ENCODE data around the gene UBE2E2. TPM values are rescaled to one million over a fixed set of nuclear protein-coding genes. Genes with fewer than 3 reads are reported as not detected.

UBE2E2 gene
- total RNA-seq, 4 donors from 2014 or later, result 26.5 to 44.0 (median 37.0) TPM

DNA sequence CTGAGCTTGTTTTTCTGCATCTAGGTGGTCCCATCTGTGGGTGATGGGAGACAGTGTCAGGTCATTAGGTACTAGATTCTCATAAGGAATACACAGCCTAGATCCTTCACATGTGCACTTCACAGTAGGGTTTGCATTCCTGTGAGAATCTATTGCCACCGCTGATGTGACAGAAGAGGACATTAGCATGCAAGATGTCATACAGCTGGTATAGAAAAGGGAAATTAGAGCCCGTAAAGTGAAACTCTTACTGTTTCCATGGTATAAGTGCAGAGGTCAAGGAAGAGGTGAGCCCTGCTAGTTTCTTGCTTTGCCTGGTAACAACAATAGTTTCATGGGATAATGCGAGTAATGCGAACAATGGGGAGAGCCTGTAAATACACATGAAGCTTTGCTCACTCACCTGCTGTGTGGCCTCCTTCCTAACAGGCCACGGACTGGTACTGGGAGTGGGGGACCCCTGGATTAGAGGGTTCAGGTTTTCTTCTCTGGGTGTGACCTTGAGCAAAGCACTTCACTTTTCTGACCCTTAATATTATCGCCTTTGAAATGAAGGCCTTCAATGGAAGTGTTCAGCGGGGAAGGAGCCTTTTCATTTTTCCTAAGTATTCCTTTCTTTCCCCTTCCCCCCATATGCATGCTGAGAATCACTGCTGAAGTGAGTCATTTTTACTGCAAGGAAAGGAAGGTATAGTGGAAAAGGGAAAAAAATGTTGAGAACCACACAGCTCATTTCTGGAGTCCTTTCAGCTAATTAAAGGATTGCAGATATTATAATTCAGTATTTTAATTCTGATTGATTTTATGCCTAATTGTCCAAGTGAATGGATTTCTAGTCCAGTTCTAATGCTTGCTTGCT, 286.4 kb downstream of the UBE2E2 start:
- intact Hi-C loops (cut with DNase I), result no loop called here

DNA sequence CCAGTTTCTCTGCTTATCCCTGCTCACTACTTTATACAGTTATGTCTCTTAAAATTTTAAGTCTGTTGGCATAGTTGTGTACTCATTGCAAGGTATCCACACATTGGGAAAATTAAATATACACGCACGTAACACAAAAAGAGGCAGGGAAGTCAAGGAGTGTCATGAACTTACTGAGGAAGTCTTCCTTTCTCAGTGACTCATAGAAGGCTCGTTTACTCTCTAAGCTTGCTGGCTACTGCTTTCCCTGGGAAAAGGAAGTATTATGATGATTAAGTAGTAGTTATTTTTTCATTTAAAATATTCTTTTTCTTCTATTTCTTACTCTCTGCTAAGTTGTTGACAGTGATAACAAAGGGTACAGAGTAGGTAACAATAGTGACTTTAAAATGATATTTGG, 287.3 kb downstream of the UBE2E2 start:
- TF ChIP-seq, protein P1, sequence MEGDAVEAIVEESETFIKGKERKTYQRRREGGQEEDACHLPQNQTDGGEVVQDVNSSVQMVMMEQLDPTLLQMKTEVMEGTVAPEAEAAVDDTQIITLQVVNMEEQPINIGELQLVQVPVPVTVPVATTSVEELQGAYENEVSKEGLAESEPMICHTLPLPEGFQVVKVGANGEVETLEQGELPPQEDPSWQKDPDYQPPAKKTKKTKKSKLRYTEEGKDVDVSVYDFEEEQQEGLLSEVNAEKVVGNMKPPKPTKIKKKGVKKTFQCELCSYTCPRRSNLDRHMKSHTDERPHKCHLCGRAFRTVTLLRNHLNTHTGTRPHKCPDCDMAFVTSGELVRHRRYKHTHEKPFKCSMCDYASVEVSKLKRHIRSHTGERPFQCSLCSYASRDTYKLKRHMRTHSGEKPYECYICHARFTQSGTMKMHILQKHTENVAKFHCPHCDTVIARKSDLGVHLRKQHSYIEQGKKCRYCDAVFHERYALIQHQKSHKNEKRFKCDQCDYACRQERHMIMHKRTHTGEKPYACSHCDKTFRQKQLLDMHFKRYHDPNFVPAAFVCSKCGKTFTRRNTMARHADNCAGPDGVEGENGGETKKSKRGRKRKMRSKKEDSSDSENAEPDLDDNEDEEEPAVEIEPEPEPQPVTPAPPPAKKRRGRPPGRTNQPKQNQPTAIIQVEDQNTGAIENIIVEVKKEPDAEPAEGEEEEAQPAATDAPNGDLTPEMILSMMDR (IDR thresholded peaks at IDR 0.05), result no peak
- TF ChIP-seq POLR2A (IDR thresholded peaks at IDR 0.05), result no peak
- Histone ChIP-seq H3K27ac (no peak overlapping the region), H3K4me3 (no peak overlapping the region), H3K27me3 (no peaks in the 10 kb centered on the region), H3K9me3 (peaks cover 0 to 4% (median 0%) of the 10 kb centered on the region in 3 donors), H3K4me1 (peaks cover 0 to 31% (median 4%) of the 10 kb centered on the region in 3 donors), H3K36me3 (no peaks in the 10 kb centered on the region)
- 17 to 39% methylated on average over 3 of the region's 3 CpGs for WGBS, 2 donors
- intact Hi-C loops (cut with DNase I), result no loop called here
- DNase-seq, result no peak

More for the DNA sequence above, 286.4 kb downstream of the UBE2E2 start:
- Histone ChIP-seq H3K36me3 (no peaks in the 10 kb centered on the region), H3K4me3 (no peak overlapping the region), H3K9me3 (peaks cover 0 to 4% (median 0%) of the 10 kb centered on the region in 3 donors), H3K27ac (no peak overlapping the region), H3K27me3 (no peaks in the 10 kb centered on the region), H3K4me1 (peaks cover 0 to 23% (median 4%) of the 10 kb centered on the region in 3 donors)
- no peak for DNase-seq
- WGBS, 2 donors, result 95% methylated on average over 7 of the region's 7 CpGs
- TF ChIP-seq POLR2A (IDR thresholded peaks at IDR 0.05), result no peak
- TF ChIP-seq, protein P1 (IDR thresholded peaks at IDR 0.05), result no peak

DNA sequence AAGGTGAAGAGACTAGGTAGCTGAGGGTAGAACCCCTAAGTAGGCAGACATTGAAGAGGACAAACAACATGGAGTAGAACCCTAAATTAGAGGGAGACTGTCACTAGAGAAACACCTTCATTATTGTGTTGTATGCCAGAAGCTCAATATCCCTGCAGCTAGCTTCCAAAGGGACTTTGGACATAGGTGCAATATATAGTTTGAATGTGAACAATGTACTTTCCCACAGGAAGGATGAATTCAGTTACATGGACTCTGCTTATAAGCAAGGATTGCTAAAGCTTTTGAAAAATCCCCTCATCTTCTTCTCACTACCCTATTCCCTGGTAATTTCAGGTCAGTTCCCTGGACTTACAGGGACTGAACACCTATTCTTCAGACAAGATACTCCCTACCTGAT, 288.9 kb downstream of the UBE2E2 start:
- no peak overlapping the region for H3K4me3 ChIP-seq
- H3K36me3 ChIP-seq, result no peaks in the 10 kb centered on the region
- no peaks in the 10 kb centered on the region for H3K27me3 ChIP-seq
- intact Hi-C loops (cut with DNase I), result no loop called here
- H3K9me3 ChIP-seq, result no peaks in the 10 kb centered on the region
- H3K4me1 ChIP-seq, result peaks cover 0 to 35% (median 4%) of the 10 kb centered on the region in 3 donors
- TF ChIP-seq POLR2A (IDR thresholded peaks at IDR 0.05), result no peak
- no peak overlapping the region for H3K27ac ChIP-seq
- DNase-seq, result no peak

DNA sequence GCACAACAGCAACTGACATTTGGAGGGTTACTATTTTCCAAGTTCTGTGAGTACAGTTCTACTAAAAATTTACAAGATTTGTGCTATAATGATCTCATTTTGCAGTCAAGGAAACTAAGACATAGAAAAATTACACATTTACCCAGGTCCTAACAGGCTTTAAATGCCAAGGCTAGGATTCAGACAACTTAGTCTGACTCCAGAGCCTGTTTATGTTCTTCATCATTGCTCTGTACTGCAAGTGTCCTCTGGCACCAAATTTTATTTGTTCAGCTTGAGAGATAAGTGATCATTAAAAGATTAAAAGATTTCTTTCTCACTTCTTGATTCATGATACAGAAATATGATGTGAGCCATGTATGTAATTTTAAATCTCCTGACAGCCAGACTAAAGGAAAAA, 290.8 kb downstream of the UBE2E2 start:
- H3K36me3 ChIP-seq, result no peaks in the 10 kb centered on the region
- no peak overlapping the region for H3K4me3 ChIP-seq
- H3K9me3 ChIP-seq, result no peaks in the 10 kb centered on the region
- TF ChIP-seq, protein P1 (IDR thresholded peaks at IDR 0.05), result no peak
- TF ChIP-seq POLR2A (IDR thresholded peaks at IDR 0.05), result no peak
- no peaks in the 10 kb centered on the region for H3K27me3 ChIP-seq
- H3K27ac ChIP-seq, result no peak overlapping the region
- peaks cover 0 to 35% (median 4%) of the 10 kb centered on the region in 3 donors for H3K4me1 ChIP-seq
- DNase-seq, result no peak
- intact Hi-C loops (cut with DNase I), result no loop called here

DNA sequence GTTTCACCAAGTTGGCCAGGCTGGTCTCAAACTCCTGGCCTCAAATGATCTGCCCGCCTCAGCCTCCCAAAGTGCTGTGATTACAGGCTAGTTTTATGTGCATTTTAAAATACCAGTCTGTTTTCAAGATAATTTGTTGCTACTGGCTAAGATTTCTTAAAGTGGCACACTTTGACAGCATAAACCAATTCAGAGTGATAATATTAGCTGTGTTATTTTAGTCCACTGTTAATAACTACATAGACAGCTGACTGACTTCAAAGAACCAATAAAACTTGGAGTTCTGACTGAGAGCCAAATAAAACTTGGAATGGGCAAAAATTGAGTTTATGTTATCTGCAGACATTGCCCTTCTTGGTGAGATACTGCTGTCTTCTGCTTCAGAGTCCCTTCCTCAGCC, 291.8 kb downstream of the UBE2E2 start:
- WGBS, 2 donors, result 100% methylated on average over 1 of the region's 1 CpG
- intact Hi-C loops (cut with DNase I), result no loop called here
- Histone ChIP-seq H3K27me3 (no peaks in the 10 kb centered on the region), H3K36me3 (no peaks in the 10 kb centered on the region), H3K27ac (no peak overlapping the region), H3K4me1 (peaks cover 0 to 34% (median 4%) of the 10 kb centered on the region in 3 donors), H3K9me3 (no peaks in the 10 kb centered on the region), H3K4me3 (no peak overlapping the region)
- DNase-seq, result no peak
- TF ChIP-seq POLR2A (IDR thresholded peaks at IDR 0.05), result no peak
- TF ChIP-seq, protein P1 (IDR thresholded peaks at IDR 0.05), result no peak

All from esophagus squamous epithelium (tissue), 5 donors.